KOPT-K1 (cell line): ENCODE measurements around the gene CDC25C.

Source experiments
- H3K27ac ChIP-seq: fragments of 200-600 bp; sonication (generic); 2 replicates; pipeline ENCODE4 v1.5.1; 2016; ENCODE audit warnings: antibody characterized with exemption, mild to moderate bottlenecking, low read depth, low read length; ENCODE audit not compliant: poor library complexity, severe bottlenecking
- H3K36me3 ChIP-seq: fragments of 200-600 bp; sonication (generic); 2 replicates; pipeline ENCODE4 v1.5.1; 2017; ENCODE audit warnings: antibody characterized with exemption, mild to moderate bottlenecking, low read length, moderate library complexity; ENCODE audit not compliant: insufficient read depth
- H3K9me3 ChIP-seq: fragments of 200-600 bp; sonication (generic); 2 replicates; pipeline ENCODE4 v1.5.1; 2017; ENCODE audit warnings: antibody characterized with exemption, low read length, mild to moderate bottlenecking; ENCODE audit not compliant: insufficient read depth, poor library complexity, severe bottlenecking

The CDC25C gene

DNA sequence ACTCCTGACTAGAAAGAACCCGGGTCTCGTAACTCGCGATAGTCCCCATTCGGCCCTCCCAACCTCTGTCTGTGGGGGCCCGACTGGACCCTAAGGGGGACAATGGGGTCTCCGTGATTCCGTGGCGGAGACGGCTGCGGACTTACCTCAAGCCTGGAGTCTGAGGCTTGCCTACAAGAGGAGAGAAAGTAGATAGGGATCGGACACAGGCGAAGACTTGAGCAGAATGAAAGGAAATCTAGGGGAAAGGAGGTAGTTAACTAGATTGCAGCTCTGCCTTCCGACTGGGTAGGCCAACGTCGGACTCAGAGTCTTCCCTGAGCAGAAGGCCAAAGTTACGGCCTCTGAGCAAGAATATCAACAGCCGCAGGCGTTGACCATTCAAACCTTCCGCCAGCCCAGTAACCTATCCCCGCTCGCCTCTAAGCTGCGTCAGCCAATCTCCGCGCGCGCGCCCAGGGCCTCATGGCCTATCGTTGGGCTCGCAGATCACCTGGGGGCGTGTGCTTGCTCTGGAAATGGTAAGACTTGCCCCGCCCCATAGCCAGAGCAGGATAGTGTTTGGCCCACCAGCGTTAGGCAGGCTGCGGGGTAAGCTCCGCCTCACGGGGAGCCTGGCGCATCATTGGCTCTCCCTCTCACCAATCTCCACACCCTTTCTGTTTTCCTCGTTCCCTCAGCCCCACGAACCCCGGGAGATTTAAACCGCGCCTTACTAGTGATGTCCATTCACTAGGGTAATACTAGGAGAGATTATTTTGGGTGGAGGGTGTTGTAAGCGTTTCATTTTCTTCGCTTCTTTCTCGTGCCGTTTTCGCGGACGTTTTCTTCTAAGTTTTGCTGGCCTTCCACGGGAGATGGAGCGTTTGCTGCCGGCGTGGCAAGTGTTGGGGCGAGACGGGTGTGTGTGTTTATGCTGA, at the start of gene CDC25C:
Gene CDC25C (minus strand): TSS at position 356 of the 920 bp plus-strand sequence. CDS start 624 bp downstream, outside the sequence.
- Histone ChIP-seq H3K36me3 (peaks cover 20% of the 10 kb centered on the region), H3K27ac (peak within 1 kb of the TSS; percentile 79), H3K9me3 (no peaks in the 10 kb centered on the region)

DNA sequence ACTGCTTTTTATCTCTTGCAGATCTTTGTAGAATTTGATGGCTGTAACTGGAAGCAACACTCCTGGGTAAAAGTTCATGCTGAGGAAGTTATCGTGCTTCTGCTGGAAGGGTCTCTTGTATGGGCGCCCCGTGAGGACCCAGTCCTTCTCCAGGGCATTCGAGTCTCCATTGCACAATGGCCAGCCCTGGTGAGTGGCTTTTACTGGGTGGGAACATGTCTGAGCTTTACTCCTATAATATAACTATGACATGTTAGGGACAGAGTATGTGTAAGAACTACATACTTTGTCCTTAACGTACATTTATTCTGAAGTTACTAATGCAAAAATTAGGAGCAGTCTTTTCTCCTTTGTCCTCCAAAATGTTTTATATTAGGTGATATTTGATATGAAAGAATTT, 41.0 kb upstream of the CDC25C start:
- Histone ChIP-seq H3K36me3 (peaks cover 46% of the 10 kb centered on the region), H3K9me3 (no peaks in the 10 kb centered on the region), H3K27ac (no peak overlapping the region)

DNA sequence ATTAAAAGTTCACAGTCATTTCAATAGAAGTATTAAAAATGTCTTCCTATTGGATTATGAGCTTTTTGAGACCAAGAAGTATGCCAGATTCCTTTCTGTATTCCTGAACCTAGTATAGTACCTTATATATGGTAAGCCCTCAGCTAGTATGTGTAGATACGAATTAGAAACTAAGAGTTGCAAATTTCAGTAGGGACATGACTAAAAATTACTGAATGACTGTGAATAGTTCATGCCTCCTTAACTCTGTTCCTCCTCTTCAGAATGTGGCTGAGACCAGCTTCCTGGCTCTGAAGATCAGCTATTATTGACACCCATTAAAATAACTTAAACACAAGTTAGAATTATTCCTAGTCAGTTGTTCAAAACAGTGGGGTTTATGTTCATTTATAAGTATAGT, 40.6 kb upstream of the CDC25C start:
- Histone ChIP-seq H3K27ac (no peak overlapping the region), H3K9me3 (no peaks in the 10 kb centered on the region), H3K36me3 (peaks cover 41% of the 10 kb centered on the region)

DNA sequence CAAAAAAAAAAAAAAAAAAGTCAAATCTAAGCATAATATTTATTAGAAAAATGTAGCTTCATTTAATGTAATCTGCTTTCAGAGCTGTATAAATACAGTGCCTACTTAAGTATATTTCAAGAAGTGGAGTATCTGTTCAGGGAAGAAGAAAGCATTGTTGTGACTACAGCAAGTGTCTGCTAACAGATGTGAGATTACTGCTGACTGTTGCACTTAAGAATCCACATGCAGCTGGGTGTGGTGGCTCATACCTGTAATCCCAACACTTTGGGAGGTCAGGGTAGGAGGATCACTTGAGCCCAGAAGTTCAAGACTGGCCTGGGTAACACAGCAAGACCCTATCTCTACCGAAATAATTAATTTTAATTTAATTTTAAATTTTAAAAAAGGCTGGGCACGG, 39.9 kb upstream of the CDC25C start:
- no peak overlapping the region for H3K27ac ChIP-seq
- H3K36me3 ChIP-seq: peaks cover 34% of the 10 kb centered on the region
- H3K9me3 ChIP-seq: no peaks in the 10 kb centered on the region

DNA sequence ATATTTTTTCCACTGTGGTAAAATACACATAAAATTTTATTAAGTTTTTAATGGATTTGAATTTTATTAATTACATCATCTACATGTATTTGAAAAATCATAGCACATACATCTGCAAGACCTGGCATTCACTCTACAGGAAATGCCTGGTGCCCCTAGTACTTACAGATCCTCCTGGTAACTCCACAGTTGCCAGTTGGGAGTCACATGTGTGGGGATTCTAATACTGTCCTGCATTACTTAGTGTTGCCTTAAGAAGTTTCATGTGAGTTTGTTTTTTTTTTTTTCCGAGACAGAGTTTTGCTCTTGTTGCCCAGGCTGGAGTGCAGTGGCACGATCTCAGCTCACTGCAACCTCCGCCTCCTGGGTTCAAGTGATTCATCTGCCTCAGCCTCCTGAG, 38.9 kb upstream of the CDC25C start:
- peaks cover 24% of the 10 kb centered on the region for H3K36me3 ChIP-seq
- H3K9me3 ChIP-seq: no peaks in the 10 kb centered on the region
- no peak overlapping the region for H3K27ac ChIP-seq

DNA sequence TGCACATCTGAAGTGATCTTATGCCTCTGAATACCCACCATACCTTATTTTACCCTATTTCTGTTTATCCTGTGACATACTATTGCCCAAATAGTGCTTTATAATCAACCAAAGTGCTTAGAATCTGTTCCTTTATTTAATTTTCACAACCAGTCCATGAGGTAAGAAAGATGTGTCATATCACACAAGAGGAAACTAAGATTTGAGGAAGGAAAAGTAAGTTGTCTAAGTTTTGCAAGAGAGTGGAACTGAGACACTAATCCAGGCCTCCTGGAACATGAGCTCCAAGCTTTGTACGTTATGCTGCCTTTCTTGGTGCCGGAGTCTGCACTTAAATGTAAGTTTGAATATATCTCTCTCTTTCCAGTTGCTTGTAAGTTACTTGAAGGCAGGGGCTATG, 38.1 kb upstream of the CDC25C start:
- peaks cover 17% of the 10 kb centered on the region for H3K36me3 ChIP-seq
- H3K27ac ChIP-seq: no peak overlapping the region
- H3K9me3 ChIP-seq: no peaks in the 10 kb centered on the region

DNA sequence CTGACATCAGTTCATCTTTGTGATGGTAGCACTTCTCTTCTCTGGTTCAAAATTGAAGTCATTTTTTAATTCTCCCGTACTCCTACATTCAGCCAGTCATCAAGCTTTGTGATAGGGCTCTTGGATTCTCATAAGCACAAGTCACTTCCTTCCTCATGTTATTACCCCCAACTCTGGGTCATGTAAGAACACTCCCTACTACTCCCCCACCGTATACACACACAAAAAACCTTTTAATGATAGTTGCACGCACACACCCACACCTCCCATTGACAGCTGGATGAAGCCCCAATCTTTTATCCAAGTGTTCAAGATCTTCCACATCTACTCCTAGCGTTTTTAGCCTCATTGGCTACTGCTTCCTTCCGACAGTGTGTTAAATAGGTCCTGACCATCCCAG, 37.7 kb upstream of the CDC25C start:
- H3K36me3 ChIP-seq: peaks cover 13% of the 10 kb centered on the region
- no peaks in the 10 kb centered on the region for H3K9me3 ChIP-seq
- H3K27ac ChIP-seq: no peak overlapping the region

DNA sequence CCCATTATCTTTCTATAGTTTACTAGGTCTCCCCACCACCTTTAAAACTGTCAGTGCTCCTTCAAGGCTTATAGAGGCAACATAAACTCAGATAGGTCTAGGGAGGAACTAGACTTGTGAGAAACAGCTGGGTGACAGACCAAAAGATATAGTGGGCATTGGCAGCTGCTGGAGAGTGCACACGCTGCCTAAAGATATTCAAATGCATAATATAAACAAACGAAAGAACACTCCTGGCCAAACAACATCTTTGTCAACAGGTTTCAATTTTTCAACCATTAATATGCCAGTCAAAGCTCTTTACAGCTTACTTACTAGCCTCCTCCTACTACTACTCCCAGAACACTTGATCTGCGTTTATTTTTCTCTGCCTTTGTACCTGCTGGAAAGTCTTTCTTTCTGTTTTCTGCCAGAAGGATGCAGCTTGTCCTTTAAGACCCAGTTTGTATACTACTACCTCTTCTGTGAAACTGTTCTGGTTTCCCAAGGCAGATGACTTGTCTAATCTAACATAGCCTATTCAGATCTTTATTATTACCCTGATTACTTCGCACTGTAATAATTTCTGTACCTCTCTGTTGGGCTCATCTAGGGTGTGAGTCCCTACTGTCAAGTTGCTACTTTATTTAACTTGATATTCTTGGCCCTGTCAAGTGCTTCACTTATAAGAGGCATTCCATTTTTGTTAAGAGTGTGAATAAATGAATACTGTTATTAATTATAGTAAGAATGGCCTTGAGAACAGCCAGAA, 35.2 kb upstream of the CDC25C start:
- Histone ChIP-seq H3K36me3 (no peaks in the 10 kb centered on the region; the same call in 1 of the 2 replicates), H3K27ac (no peak overlapping the region), H3K9me3 (no peaks in the 10 kb centered on the region)

DNA sequence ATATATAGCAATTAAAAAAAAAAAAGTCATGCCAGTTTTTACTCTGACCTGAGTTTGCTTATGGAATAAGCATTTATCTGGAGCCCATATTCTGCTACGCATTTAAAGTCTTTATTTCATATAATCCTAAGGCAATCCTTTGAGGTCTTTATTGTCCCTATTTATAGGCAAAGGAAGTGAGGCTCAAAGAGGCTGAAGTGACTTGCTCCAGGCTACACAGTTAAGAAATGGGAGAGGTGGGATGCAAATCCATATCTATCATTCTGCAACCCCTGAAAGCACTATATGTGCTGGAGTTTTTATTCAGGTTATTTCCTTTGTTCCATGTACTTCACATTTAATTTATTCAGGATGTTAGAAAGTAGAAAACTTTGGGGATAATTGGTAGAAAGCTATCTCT, 33.0 kb upstream of the CDC25C start:
- Histone ChIP-seq H3K27ac (no peak overlapping the region), H3K9me3 (no peaks in the 10 kb centered on the region), H3K36me3 (no peaks in the 10 kb centered on the region; the same call in 1 of the 2 replicates)

DNA sequence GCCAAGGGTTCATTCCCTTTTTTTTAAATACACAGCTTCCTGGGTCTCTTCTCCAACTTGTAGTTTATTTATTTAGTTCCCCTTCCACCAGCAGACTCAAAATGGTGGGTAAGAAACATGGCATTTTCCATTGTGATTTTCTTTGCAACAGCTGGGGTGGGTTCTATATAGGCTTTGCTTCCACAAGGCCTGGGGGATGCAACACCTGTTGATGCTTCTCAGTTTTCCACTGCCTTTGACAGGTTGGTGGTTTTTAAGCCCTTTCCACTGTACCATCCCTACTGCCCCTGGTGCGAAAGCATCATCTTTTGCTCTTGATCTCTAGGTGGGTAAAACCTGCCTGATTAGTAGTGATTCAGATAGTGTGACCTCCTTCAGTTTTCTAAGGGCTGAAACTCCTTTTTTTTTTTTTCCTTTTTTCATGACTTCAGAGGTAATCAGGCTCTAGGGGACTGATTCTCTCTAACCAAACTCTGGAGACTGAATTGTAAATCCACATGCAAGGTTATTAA, 29.4 kb upstream of the CDC25C start:
- Histone ChIP-seq H3K27ac (no peak overlapping the region), H3K9me3 (no peaks in the 10 kb centered on the region), H3K36me3 (no peaks in the 10 kb centered on the region; the same call in 1 of the 2 replicates)

DNA sequence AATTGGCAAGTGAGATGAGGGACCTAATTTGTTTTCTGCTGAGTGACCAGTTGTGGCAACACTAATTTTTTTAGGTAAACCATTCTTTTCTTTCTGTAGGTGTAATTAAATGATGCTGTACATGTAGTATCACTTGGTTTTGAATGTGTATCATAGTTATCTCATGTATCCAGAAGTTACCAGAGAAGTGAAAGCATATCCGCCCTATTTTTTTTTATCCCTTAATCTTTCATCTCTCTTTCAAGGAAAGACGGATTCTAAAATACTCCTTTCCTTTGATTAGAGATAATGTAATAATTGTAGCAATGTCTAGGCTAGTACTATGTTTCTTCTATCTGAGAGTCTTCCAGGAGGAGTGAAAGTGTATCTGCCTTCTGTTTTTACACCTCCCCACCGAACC, 28.0 kb upstream of the CDC25C start:
- Histone ChIP-seq H3K27ac (no peak overlapping the region), H3K9me3 (no peaks in the 10 kb centered on the region), H3K36me3 (no peaks in the 10 kb centered on the region; the same call in 1 of the 2 replicates)

DNA sequence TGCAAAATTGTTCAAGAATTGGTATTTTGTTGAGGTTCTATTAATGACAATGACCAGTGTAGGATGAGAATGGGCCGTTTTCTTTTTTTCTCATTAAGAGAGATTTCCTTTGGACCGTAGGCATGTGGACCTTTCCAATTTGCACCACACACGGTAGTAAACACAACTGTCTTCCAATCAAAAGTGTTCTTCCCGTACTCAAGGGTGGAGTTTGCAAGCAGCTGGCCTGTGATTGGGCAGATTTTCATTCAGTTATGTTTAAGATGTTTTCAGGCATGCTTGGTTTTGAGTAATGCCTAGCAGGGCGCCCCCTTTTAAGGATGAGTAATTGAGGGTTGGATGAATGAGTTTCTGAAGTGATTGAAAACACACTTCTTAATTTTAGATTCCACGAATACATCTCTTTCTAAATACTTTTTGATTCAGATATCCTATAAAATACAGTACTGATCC, 23.3 kb upstream of the CDC25C start:
- Histone ChIP-seq H3K9me3 (peaks cover 6% of the 10 kb centered on the region), H3K36me3 (no peaks in the 10 kb centered on the region), H3K27ac (no peak overlapping the region)

DNA sequence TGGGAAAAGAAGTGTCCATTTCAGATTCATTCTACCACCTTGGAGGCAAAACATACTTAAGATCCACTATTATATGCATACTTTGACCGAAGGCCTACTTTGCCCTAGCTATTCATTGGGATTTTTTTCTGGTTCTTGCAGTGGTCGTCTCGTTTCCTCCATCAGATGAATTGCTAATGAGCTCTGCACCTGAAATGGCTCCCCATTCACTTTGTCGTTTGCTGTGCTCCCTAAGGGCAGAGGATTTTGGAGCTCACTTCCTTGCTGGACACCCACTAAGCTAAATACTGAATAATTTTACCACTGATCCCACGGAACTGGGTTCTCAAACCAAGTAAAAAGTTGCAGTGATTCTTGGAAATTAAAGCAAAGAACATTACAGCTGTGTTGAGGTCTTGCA, 22.8 kb upstream of the CDC25C start:
- Histone ChIP-seq H3K27ac (peak overlapping the region; percentile 78), H3K9me3 (peaks cover 6% of the 10 kb centered on the region)

DNA sequence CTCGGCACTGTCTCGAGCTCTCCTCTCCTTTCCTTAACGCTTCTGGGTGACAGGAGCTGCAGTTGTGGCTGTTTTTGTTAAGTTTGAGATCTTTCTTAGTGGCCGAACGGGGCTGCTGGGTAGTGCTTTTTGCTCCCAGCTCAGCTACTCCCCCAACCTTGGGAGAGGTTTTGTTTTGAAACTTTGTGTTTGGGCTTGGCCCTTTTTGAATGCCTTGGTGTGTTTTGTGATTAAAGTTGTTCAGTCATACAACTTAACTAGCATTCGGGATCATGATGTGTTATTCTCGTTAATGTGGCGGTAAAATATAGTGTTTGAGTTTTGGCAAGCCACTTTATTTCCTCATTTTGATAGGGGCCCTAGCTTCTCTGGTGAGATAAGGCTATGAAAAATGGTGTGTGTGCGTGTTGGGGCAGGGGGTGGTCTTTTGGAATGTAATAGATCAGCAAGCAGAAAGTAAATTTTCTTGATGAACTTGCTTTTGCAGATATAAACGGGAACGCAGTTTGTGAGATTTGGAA, 22.0 kb upstream of the CDC25C start:
- peaks cover 6% of the 10 kb centered on the region for H3K9me3 ChIP-seq
- H3K27ac ChIP-seq: peak overlapping the region; percentile 78

More for the DNA sequence above, 22.8 kb upstream of the CDC25C start:
- no peaks in the 10 kb centered on the region for H3K36me3 ChIP-seq

More for the DNA sequence above, 22.0 kb upstream of the CDC25C start:
- peaks cover 7% of the 10 kb centered on the region; the same call in 1 of the 2 replicates for H3K36me3 ChIP-seq
